Hepatocyte (in vitro differentiated cells): Measurements from ENCODE around the gene C16orf87. TPM values are rescaled to one million over a fixed set of nuclear protein-coding genes. Genes with fewer than 3 reads are reported as not detected.

Source experiments
- DNase-seq: peaks from one replicate; pipeline ENCODE4 v3.0.0-alpha.2; 2016; ENCODE audit warnings: low spot score
- H2AFZ ChIP-seq: fragments of 200-600 bp; sonication (generic); 2 replicates; pipeline ENCODE4 v1.6.0; 2016; ENCODE audit warnings: antibody characterized with exemption, mild to moderate bottlenecking
- H3K27ac ChIP-seq: fragments of 200-600 bp; sonication (generic); 2 replicates; pipeline ENCODE4 v1.5.1; 2016; ENCODE audit warnings: mild to moderate bottlenecking
- H3K27me3 ChIP-seq: fragments of 200-600 bp; sonication (generic); 2 replicates; pipeline ENCODE4 v1.6.1; 2016
- H3K36me3 ChIP-seq: fragments of 200-600 bp; sonication (generic); replicated peaks from 2 replicates; pipeline ENCODE4 v1.5.1; 2016; ENCODE audit warnings: low read depth; ENCODE audit not compliant: insufficient read depth
- H3K4me1 ChIP-seq: fragments of 200-600 bp; sonication (generic); 2 replicates; pipeline ENCODE4 v1.5.1; 2016; ENCODE audit warnings: mild to moderate bottlenecking, moderate library complexity; ENCODE audit not compliant: insufficient read depth
- H3K4me2 ChIP-seq: fragments of 200-600 bp; sonication (generic); 2 replicates; pipeline ENCODE4 v1.6.0; 2016
- H3K4me3 ChIP-seq: fragments of 200-600 bp; sonication (generic); 2 replicates; pipeline ENCODE4 v1.5.1; 2016; ENCODE audit warnings: mild to moderate bottlenecking
- H3K79me2 ChIP-seq: fragments of 200-600 bp; sonication (generic); 2 replicates; pipeline ENCODE4 v1.6.0; 2017; ENCODE audit warnings: mild to moderate bottlenecking
- H3K9me2 ChIP-seq: fragments of 200-600 bp; sonication (generic); replicated peaks from 2 replicates; pipeline ENCODE4 v1.6.0; 2017; ENCODE audit warnings: mild to moderate bottlenecking; ENCODE audit not compliant: insufficient read depth
- H3K9me3 ChIP-seq: fragments of 200-600 bp; sonication (generic); 2 replicates; pipeline ENCODE4 v1.5.1; 2016; ENCODE audit warnings: low read depth, mild to moderate bottlenecking
- H4K20me1 ChIP-seq: fragments of 200-600 bp; sonication (generic); 2 replicates; pipeline ENCODE4 v1.6.0; 2016; ENCODE audit warnings: mild to moderate bottlenecking; ENCODE audit not compliant: insufficient read depth, poor library complexity, severe bottlenecking
- CTCF ChIP-seq: fragments of 200-600 bp; sonication (generic); IDR thresholded peaks from 2 replicates; pipeline ENCODE4 v1.5.1; 2016; ENCODE audit warnings: antibody characterized with exemption, mild to moderate bottlenecking; ENCODE audit not compliant: poor library complexity
- EZH2 ChIP-seq: fragments of 200-600 bp; sonication (generic); IDR thresholded peaks from 2 replicates; pipeline ENCODE4 v1.6.1; 2016; ENCODE audit warnings: antibody characterized with exemption, mild to moderate bottlenecking, borderline replicate concordance
- EZH2phosphoT487 ChIP-seq: fragments of 200-600 bp; sonication (generic); IDR thresholded peaks from one replicate; pipeline ENCODE4 v1.6.1; 2018; ENCODE audit warnings: antibody characterized with exemption, mild to moderate bottlenecking, low read depth, moderate library complexity; ENCODE audit not compliant: unreplicated experiment, severe bottlenecking
- WGBS: methylation state at CpG from one replicate; pipeline ENCODE4 v1.1.6; 2016; ENCODE audit warnings: low lambda C conversion rate; ENCODE audit errors: missing lambda C conversion rate; 5-methylcytosine and 5-hydroxymethylcytosine counted together
- polyA plus RNA-seq: library from polyadenylated mRNA; unstranded; fragments of >200 nt; fragmentation: Nextera tagmentation; extraction: Ambion mirVana; gene quantifications from 2 replicates; pipeline ENCODE4 v1.2.1, GENCODE V29; 2016
- total RNA-seq: library from RNA; depleted of rRNA; stranded (reverse); fragments of >200 nt; gene quantifications from 2 replicates; pipeline ENCODE4 v1.2.3, GENCODE V29; 2014

C16orf87 gene
- total and polyA plus RNA-seq, 2 experiments from 2014 or later: 24.9 to 25.1 TPM

DNA sequence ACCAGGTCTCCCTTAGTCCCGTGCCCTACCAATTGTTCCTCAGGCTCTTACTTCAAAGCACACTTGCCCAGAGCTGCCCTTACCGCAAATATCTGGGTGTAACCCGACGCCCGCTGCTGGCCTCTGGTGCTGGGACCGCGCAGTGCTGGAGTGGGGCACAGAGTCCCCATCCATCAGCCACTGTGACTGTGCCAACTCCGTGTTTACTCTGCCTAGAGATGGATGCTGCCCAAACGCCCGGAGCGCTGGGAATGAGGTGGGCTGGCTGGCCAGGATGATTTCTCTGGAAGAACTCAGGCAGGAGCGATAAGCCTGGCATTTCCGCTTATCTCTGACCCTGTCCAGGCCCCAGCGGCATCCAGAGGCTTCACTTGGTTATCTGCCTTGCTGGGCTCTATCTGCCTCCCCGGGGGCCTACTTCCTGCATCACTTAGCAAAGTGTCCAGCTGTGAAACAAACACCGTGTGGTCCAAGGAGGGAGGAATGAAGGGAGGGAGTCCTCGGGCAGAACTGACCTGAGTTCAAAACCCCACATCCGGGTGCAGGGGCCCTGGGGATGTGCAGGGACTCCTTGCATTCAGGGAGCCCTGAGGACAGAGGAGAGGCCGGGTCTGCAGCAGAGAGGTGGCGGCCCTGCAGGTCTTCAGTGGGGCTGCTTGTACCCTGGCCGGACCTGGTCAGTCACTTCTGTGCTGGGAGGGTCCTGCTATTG lies 73.5 kb downstream of the C16orf87 start:
- Histone ChIP-seq H3K79me2 (no peaks in the 10 kb centered on the region), H3K27ac (no peak overlapping the region)
- TF ChIP-seq EZH2phosphoT487 (no peak), CTCF (no peak), EZH2 (no peak)

GRCh38 chr16:46756772-46757171 lies 74.2 kb downstream of the C16orf87 start:
- Histone ChIP-seq H2AFZ (no peak overlapping the region), H3K4me1 (peaks cover 8% of the 10 kb centered on the region), H4K20me1 (no peaks in the 10 kb centered on the region), H3K4me2 (no peak overlapping the region), H3K9me2 (no peaks in the 10 kb centered on the region), H3K79me2 (no peaks in the 10 kb centered on the region), H3K9me3 (no peaks in the 10 kb centered on the region), H3K27ac (no peak overlapping the region), H3K27me3 (no peaks in the 10 kb centered on the region), H3K36me3 (no peaks in the 10 kb centered on the region), H3K4me3 (no peak overlapping the region)
- WGBS: 84% methylated on average over 11 of the region's 11 CpGs
- TF ChIP-seq EZH2phosphoT487: no peak
- no peak for TF ChIP-seq CTCF
- no peak for TF ChIP-seq EZH2
- no peak for DNase-seq

More for the DNA sequence above, 73.5 kb downstream of the C16orf87 start:
- peak; percentile 34 for DNase-seq
- no peak overlapping the region for H3K4me3 ChIP-seq
- no peaks in the 10 kb centered on the region for H3K9me2 ChIP-seq
- peaks cover 8% of the 10 kb centered on the region for H3K4me1 ChIP-seq
- H3K4me2 ChIP-seq: peak overlapping the region; percentile 50
- H4K20me1 ChIP-seq: no peaks in the 10 kb centered on the region
- no peaks in the 10 kb centered on the region for H3K27me3 ChIP-seq
- H3K9me3 ChIP-seq: no peaks in the 10 kb centered on the region
- no peaks in the 10 kb centered on the region for H3K36me3 ChIP-seq
- no peak overlapping the region for H2AFZ ChIP-seq
- WGBS: 40% methylated on average over 21 of the region's 21 CpGs

DNA sequence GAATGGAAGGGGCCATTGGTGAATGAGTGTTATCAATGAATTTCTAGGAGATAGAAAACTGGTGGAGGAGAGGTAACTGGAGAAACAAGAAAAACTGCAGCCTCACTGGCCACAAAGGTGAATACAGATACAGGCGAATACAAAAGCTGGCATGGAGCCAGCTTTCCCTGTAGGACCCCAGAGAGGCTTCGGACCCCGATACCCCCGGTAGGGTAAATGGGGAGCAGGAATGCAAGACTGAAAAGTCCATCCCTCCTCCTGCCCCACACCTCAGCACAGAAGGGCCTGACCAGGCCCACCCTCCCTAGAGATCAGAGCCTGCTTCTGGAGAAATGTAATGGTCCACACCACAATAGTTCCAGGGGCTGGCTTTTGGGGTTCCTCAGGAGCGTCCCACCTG lies 78.0 kb downstream of the C16orf87 start:
- H3K27me3 ChIP-seq: no peaks in the 10 kb centered on the region
- DNase-seq: no peak
- H3K9me2 ChIP-seq: no peaks in the 10 kb centered on the region
- TF ChIP-seq EZH2 (no peak), EZH2phosphoT487 (no peak), CTCF (no peak)
- WGBS: 90% methylated on average over 5 of the region's 5 CpGs
- no peak overlapping the region for H2AFZ ChIP-seq
- no peaks in the 10 kb centered on the region for H4K20me1 ChIP-seq
- H3K27ac ChIP-seq: no peak overlapping the region
- no peaks in the 10 kb centered on the region for H3K9me3 ChIP-seq
- no peaks in the 10 kb centered on the region for H3K79me2 ChIP-seq
- H3K4me1 ChIP-seq: peaks cover 18% of the 10 kb centered on the region
- H3K4me3 ChIP-seq: no peak overlapping the region
- no peak overlapping the region for H3K4me2 ChIP-seq
- no peaks in the 10 kb centered on the region for H3K36me3 ChIP-seq

DNA sequence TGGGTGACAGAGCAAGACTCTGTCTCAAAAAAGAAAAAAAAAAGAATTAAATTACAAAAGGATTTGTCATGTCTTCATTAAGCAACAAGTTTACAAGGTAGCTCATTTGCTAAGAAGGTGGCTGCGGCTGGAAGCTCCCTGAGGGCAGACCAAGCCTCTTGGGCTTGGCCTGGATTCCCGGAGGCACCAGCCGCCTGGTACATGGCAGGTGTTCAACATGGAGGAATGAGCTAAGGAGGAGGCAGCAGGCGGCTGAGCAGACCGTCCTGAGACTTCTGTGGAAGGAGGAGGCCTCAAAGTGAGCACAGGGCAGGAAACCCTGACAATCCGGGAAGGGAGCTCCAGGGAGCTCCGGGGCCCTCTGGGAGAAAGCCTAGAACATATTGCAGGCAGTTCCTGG lies 79.6 kb downstream of the C16orf87 start:
- Histone ChIP-seq H2AFZ (no peak overlapping the region), H3K4me1 (peaks cover 22% of the 10 kb centered on the region), H3K27me3 (no peaks in the 10 kb centered on the region), H3K4me3 (no peak overlapping the region), H3K36me3 (no peaks in the 10 kb centered on the region), H3K9me2 (no peaks in the 10 kb centered on the region), H3K79me2 (no peaks in the 10 kb centered on the region), H4K20me1 (no peaks in the 10 kb centered on the region), H3K27ac (no peak overlapping the region), H3K4me2 (no peak overlapping the region), H3K9me3 (no peaks in the 10 kb centered on the region)
- 93% methylated on average over 7 of the region's 7 CpGs for WGBS
- TF ChIP-seq EZH2: no peak
- no peak for TF ChIP-seq EZH2phosphoT487
- TF ChIP-seq CTCF: no peak
- DNase-seq: no peak
